IMR-90 (cell line): ENCODE data around the gene PCDHA5.

Experiments used
- BHLHE40 ChIP-seq: fragments of 150-350 bp; IDR thresholded peaks from 2 replicates; pipeline ENCODE4 v1.6.1; 2016; ENCODE audit warnings: mild to moderate bottlenecking, low read depth, low read length
- CEBPB ChIP-seq: IDR thresholded peaks from 2 replicates; pipeline ENCODE4 v1.6.1; 2012; ENCODE audit warnings: low read depth, low read length, improper control_type of control experiment
- CHD1 ChIP-seq: IDR thresholded peaks from 2 replicates; pipeline ENCODE4 v1.6.1; 2012; ENCODE audit warnings: low read depth, low read length, improper control_type of control experiment
- FOS ChIP-seq: fragments of 150-350 bp; IDR thresholded peaks from 2 replicates; pipeline ENCODE4 v1.6.1; 2016; ENCODE audit warnings: low read depth, low read length
- MAFK ChIP-seq: IDR thresholded peaks from 2 replicates; pipeline ENCODE4 v1.6.1; 2012; ENCODE audit warnings: low read depth, low read length, improper control_type of control experiment
- MXI1 ChIP-seq: IDR thresholded peaks from 2 replicates; pipeline ENCODE4 v1.6.1; 2012; ENCODE audit warnings: low read depth, mild to moderate bottlenecking, low read length, moderate library complexity, borderline replicate concordance
- POLR2A ChIP-seq: IDR thresholded peaks from 2 replicates; pipeline ENCODE4 v1.6.1; 2012; ENCODE audit warnings: mild to moderate bottlenecking, low read depth, low read length
- RAD21 ChIP-seq: IDR thresholded peaks from 2 replicates; pipeline ENCODE4 v1.6.1; 2012; ENCODE audit warnings: low read length, improper control_type of control experiment
- SMC3 ChIP-seq: fragments of 150-350 bp; IDR thresholded peaks from 2 replicates; pipeline ENCODE4 v1.6.1; 2016; ENCODE audit warnings: low read depth, mild to moderate bottlenecking, antibody characterized with exemption, low read length, moderate library complexity
- TF ChIP-seq, protein P1 (sequence below): conservative IDR thresholded peaks from 2 replicates; pipeline ENCODE4 v1.5.1; 2012; ENCODE audit warnings: mild to moderate bottlenecking, low read depth, low read length, improper control_type of control experiment
- TF ChIP-seq, protein P2 (sequence below): fragments of 150-350 bp; IDR thresholded peaks from 2 replicates; pipeline ENCODE4 v1.6.1; 2016; ENCODE audit warnings: low read depth, mild to moderate bottlenecking, low read length, moderate library complexity, borderline replicate concordance

DNA sequence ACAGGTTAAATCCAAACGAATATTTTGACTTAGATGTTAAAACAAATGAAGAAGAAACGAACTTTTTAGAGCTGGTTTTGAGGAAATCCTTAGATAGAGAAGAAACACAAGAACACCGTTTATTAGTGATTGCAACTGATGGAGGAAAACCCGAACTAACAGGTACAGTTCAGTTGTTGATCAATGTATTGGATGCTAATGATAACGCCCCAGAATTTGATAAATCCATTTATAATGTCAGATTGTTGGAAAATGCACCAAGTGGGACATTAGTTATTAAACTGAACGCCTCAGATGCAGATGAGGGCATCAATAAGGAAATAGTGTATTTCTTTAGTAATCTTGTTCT lies 842 bp downstream of the PCDHA5 start:
- TF ChIP-seq, protein P1, sequence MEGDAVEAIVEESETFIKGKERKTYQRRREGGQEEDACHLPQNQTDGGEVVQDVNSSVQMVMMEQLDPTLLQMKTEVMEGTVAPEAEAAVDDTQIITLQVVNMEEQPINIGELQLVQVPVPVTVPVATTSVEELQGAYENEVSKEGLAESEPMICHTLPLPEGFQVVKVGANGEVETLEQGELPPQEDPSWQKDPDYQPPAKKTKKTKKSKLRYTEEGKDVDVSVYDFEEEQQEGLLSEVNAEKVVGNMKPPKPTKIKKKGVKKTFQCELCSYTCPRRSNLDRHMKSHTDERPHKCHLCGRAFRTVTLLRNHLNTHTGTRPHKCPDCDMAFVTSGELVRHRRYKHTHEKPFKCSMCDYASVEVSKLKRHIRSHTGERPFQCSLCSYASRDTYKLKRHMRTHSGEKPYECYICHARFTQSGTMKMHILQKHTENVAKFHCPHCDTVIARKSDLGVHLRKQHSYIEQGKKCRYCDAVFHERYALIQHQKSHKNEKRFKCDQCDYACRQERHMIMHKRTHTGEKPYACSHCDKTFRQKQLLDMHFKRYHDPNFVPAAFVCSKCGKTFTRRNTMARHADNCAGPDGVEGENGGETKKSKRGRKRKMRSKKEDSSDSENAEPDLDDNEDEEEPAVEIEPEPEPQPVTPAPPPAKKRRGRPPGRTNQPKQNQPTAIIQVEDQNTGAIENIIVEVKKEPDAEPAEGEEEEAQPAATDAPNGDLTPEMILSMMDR: no peak
- TF ChIP-seq CEBPB (no peak), BHLHE40 (no peak), POLR2A (no peak), CHD1 (no peak), MXI1 (no peak), MAFK (no peak), SMC3 (no peak), RAD21 (no peak), FOS (no peak)
- TF ChIP-seq, protein P2, sequence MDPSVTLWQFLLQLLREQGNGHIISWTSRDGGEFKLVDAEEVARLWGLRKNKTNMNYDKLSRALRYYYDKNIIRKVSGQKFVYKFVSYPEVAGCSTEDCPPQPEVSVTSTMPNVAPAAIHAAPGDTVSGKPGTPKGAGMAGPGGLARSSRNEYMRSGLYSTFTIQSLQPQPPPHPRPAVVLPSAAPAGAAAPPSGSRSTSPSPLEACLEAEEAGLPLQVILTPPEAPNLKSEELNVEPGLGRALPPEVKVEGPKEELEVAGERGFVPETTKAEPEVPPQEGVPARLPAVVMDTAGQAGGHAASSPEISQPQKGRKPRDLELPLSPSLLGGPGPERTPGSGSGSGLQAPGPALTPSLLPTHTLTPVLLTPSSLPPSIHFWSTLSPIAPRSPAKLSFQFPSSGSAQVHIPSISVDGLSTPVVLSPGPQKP: no peak
